Prostate gland (tissue), 2 donors: Measurements from ENCODE around the gene PODN.

Experiments
- POLR2A ChIP-seq: fragments of 450-650 bp; IDR thresholded peaks from one replicate; pipeline ENCODE4 v1.6.1; 2016; ENCODE audit warnings: antibody characterized with exemption, mild to moderate bottlenecking
- POLR2AphosphoS5 ChIP-seq: sonication (generic); formaldehyde crosslinking; IDR thresholded peaks from one replicate; pipeline ENCODE4 v1.6.1; 2017; ENCODE audit warnings: antibody characterized with exemption
- TF ChIP-seq, protein P1 (sequence below), 4 experiments: fragments of 200-600 bp in 2 of 4; fragments of 450-650 bp in 2 of 4; sonication (generic) in 2 of 4; IDR thresholded peaks; 1 replicate in 3 of 4; 2 replicates in 1 of 4; pipeline ENCODE4 v1.5.1; 2016 to 2019; ENCODE audit warnings: antibody characterized with exemption in 4 of 4, mild to moderate bottlenecking in 2 of 4, moderate library complexity in 2 of 4

- TF ChIP-seq, protein P1, sequence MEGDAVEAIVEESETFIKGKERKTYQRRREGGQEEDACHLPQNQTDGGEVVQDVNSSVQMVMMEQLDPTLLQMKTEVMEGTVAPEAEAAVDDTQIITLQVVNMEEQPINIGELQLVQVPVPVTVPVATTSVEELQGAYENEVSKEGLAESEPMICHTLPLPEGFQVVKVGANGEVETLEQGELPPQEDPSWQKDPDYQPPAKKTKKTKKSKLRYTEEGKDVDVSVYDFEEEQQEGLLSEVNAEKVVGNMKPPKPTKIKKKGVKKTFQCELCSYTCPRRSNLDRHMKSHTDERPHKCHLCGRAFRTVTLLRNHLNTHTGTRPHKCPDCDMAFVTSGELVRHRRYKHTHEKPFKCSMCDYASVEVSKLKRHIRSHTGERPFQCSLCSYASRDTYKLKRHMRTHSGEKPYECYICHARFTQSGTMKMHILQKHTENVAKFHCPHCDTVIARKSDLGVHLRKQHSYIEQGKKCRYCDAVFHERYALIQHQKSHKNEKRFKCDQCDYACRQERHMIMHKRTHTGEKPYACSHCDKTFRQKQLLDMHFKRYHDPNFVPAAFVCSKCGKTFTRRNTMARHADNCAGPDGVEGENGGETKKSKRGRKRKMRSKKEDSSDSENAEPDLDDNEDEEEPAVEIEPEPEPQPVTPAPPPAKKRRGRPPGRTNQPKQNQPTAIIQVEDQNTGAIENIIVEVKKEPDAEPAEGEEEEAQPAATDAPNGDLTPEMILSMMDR (IDR thresholded peaks at IDR 0.05), result no peak
- TF ChIP-seq POLR2A (no peak), POLR2AphosphoS5 (no peak)
Observed at GRCh38 chr1:53080769-53081168, 18.8 kb downstream of the PODN start.
